Measurements from ENCODE around the gene NR2F2.

The NR2F2 gene

GRCh38 chr15:96330450-96331143 is at the start of gene NR2F2:
Gene NR2F2 (plus strand): TSS chr15:96330700. CDS start chr15:96332106, 1,406 bp downstream.
- DNase-seq (ENCODE audit: low read depth): peak; percentile 97

- DNase-seq (ENCODE audit: low read depth): no peak
These were observed 45.2 kb upstream of the NR2F2 start for GRCh38 chr15:96285305-96285704.

- no peak for DNase-seq (ENCODE audit: low read depth)
These were observed 44.7 kb upstream of the NR2F2 start for GRCh38 chr15:96285729-96286254.

GRCh38 chr15:96290679-96291078 is 39.8 kb upstream of the NR2F2 start:
- DNase-seq (ENCODE audit: low read depth): no peak

- no peak for DNase-seq (ENCODE audit: low read depth)
These were observed 37.9 kb upstream of the NR2F2 start for GRCh38 chr15:96292635-96293034.

- DNase-seq (ENCODE audit: low read depth): no peak
These were observed 37.1 kb upstream of the NR2F2 start for GRCh38 chr15:96293441-96293840.

GRCh38 chr15:96294766-96295165 is 35.7 kb upstream of the NR2F2 start:
- no peak for DNase-seq (ENCODE audit: low read depth)

- DNase-seq (ENCODE audit: low read depth): no peak
These were observed 34.2 kb upstream of the NR2F2 start for GRCh38 chr15:96296264-96296663.

- no peak for DNase-seq (ENCODE audit: low read depth)
These were observed 32.7 kb upstream of the NR2F2 start for GRCh38 chr15:96297783-96298182.

GRCh38 chr15:96298217-96298616 is 32.3 kb upstream of the NR2F2 start:
- no peak for DNase-seq (ENCODE audit: low read depth)

GRCh38 chr15:96300836-96301235 is 29.7 kb upstream of the NR2F2 start:
- DNase-seq (ENCODE audit: low read depth): no peak

GRCh38 chr15:96303503-96304056 is 26.9 kb upstream of the NR2F2 start:
- no peak for DNase-seq (ENCODE audit: low read depth)

- no peak for DNase-seq (ENCODE audit: low read depth)
These were observed 25.7 kb upstream of the NR2F2 start for GRCh38 chr15:96304839-96305238.

- no peak for DNase-seq (ENCODE audit: low read depth)
These were observed 24.2 kb upstream of the NR2F2 start for GRCh38 chr15:96306321-96306720.

- DNase-seq (ENCODE audit: low read depth): no peak
These were observed 22.6 kb upstream of the NR2F2 start for GRCh38 chr15:96307856-96308394.

- no peak for DNase-seq (ENCODE audit: low read depth)
These were observed 21.3 kb upstream of the NR2F2 start for GRCh38 chr15:96309143-96309660.

GRCh38 chr15:96311256-96311955 is 19.1 kb upstream of the NR2F2 start:
- DNase-seq (ENCODE audit: low read depth): no peak

GRCh38 chr15:96311956-96312294 is 18.6 kb upstream of the NR2F2 start:
- no peak for DNase-seq (ENCODE audit: low read depth)

- no peak for DNase-seq (ENCODE audit: low read depth)
These were observed 17.7 kb upstream of the NR2F2 start for GRCh38 chr15:96312641-96313335.

GRCh38 chr15:96314518-96314917 is 16.0 kb upstream of the NR2F2 start:
- DNase-seq (ENCODE audit: low read depth): no peak

GRCh38 chr15:96314963-96315362 is 15.5 kb upstream of the NR2F2 start:
- DNase-seq (ENCODE audit: low read depth): no peak

- no peak for DNase-seq (ENCODE audit: low read depth)
These were observed 13.4 kb upstream of the NR2F2 start for GRCh38 chr15:96316953-96317629.
